GM12892 (cell line): Measurements from ENCODE around the gene CYP19A1.

ENCODE experiments used
- POLR2A ChIP-seq: IDR thresholded peaks from 2 replicates; pipeline ENCODE4 v1.6.1; 2011; ENCODE audit warnings: low read depth, low read length, control low read depth
- TAF1 ChIP-seq: IDR thresholded peaks from 2 replicates; pipeline ENCODE4 v1.6.1; 2011; ENCODE audit warnings: low read depth, mild to moderate bottlenecking, control low read depth, low read length, borderline replicate concordance

DNA sequence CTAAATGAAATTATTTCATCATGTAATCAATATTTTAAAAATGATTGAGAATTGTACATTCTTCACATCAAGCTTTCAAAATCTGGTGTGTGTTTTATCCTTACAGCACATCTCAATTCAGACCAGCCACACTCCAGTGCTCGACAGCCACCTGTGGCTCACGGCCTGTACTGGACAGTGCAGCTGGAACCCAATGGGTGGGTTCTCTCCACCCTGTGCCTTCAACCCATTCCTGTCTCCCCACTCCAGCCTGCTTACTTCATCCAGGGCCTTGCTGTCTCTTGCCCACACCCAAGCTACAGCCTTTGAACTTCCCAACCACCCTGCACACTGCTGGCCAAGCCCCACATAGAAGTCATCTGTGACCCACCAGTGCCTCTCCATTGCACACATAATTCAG, 17.6 kb downstream of the CYP19A1 start:
- TF ChIP-seq POLR2A (no peak), TAF1 (no peak)
